ENCODE results near the gene ASAP2.

Gene ASAP2

DNA sequence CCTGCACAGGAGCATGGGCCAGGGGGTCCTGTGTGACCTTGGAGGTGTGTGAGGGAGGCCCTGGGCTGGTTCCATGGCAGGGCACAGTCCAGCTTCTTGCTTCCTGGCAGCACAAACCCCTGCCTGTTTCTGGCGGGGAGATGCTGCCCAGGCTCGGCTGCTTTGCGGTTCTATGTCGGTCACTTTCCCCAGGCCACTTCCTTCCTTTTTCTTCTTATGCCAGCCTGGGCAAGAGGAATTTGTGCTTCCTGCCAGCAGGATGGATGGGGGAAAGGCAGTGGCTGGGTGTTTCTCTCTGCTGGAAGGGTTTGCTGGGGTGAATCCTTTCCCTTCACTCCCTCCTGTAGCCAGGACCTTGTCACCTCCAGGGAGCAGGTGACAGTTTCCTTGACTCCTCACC is 24.3 kb downstream of the ASAP2 start:
- no peak for DNase-seq (ENCODE audit: low read depth in 2 of 2)

DNA sequence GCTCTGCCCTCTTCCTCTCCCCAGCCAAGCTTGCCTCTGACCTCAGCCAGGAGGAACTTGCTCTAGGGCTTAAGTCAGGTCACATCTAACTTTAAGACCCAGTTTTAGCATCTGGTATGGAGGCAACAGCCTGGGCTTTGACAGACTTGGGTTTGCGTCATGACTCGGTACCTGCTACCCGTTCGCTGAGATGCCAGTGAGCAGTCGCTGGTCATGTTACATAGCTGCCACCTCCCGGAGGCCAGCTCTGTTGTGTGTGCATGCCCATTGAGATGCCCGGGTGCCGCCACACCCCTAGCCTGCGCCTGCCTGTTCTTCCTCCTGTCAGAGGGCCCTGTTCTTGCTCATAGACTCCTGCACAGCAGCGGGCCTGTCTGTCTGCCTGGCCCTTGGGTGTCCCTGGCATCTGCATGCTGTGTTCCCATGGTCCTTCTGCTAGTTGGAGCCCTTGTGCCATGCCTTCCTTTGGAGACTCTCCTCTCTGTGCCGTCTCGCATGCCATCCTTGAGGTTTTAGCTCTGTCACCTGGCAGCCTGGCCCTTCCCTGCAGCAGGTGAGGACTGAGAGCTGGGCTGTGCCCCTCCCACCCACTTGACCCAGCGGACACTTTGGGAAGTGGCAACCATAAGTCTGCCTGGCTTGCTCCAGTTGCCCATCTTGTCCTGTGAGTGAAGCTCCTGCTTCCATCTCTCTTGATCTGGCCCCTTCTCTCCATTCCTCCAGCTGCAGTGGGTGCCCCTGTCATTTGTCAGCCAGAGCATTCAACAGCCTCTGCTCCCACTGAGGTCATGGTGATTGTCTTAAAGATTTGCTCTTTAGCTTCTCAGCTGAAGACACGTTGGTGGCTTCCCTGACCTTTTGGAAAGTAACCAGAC is 24.9 kb downstream of the ASAP2 start:
- no peak for DNase-seq (ENCODE audit: low read depth in 2 of 2)

DNA sequence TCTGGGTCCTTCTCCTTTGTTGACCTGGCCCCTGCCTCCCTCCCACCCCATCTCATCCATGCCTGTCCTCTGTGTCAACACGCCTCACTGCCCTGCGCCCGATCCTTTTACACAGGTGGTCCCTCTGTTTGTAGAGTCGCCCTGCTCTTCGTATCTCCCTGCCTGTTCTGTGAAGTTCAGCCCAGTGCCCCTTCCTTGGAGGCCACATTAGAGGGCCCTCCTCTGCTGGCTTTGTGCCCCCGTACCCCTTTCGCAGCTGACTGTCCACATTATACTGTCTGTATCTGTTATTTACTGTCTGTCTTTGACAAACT is 25.5 kb downstream of the ASAP2 start:
- DNase-seq (ENCODE audit: low read depth in 2 of 2), result no peak

DNA sequence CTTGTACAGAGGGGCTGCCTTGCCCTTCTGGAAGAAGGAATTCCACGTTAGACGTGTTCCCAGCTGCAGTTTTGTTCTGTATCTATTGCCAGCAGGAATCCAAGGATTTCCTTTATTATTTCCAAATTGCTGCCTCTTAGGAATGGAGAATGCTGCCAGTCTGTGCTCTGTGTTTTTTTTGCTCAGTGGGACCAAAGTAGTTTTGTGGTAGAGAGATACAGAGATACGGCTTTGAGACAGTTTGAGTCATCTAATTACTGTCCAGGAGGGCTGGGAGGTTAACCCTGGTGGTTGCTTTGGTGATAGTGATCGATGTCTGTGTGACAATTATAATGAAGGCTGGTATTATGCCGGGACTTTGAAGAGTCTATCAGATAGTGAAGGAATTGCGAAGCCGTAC is 26.3 kb downstream of the ASAP2 start:
- DNase-seq (ENCODE audit: low read depth in 2 of 2), result no peak

DNA sequence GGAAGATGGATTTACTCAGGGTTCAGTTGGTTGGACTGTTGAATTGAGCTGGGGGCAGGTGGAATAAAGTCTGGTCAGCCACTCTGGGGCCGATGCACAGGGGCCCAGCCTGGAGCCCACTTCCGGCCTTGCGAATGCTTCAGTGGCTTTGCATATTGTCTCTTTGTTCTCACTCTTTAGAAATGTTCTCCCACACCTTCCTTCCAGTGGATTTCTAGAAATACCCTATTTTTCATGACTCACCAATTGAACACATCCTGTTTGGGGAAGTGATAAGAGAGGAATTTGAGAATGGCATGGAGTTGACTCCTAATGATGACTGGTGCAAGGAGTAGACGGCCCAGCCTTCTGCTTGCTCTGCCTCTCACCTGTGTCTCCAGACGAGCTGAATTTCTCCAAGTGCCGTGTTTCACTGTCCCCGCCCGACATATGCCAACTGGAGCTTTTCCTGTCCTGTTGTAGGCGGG is 28.1 kb downstream of the ASAP2 start:
- no peak for DNase-seq (ENCODE audit: low read depth in 2 of 2)

DNA sequence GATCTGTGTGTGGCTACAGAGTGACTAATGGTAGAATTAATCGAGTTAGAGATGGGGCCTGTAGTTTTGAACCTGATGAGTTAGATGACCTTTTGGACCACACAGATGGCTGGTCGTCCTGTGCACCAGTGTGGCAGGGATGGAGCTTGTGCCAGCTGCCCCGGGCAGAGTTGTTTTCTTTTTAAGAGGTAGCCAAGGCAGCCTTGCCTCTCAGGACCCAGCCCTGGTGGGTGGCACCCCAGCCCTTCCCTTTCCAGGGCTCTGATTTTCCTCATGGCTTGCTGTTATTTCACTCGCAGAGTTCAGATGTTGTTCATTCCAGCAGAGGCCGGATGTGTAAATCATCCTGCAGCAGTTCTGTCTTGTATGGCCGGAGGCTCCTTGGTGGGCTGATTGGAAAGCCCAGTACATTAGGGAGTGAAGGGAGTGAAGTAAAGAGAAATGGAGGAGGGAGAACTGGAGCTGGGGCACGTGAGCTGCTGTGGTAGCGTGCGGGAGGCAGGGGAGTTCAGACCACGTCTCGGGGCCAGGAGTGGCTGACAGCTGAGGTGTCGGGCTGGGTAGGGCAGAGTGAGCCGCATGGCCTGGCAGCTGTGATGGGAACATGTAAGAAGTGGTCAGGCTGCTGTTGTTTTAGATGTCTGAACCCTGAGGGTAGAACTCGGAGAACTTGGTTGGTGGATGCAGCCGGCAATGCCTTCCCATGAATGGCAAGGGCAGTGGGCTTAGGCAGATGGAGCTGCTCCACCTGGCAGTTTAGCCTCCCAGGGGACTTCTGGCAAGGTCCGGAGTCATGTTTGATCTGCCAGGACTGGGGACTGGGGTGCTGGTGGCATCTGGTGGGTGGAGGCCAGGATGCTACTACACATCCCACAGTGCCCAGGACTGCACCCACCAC is 28.8 kb downstream of the ASAP2 start:
- DNase-seq (ENCODE audit: low read depth in 2 of 2), result no peak

DNA sequence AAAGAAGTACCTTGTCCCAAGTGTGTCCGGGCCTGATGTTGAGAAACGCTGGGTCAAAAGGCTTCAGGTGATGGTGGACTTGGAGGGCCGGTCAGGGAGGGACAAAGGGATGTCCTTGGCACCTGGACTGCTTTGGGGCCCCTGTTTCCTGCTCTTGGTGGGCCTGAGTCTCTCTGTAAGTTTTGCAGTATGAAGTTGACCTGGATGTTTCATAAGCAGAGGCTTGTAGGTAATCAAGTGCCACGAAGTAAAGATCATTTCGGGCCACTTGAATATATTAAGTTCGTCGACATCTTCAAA is 29.4 kb downstream of the ASAP2 start:
- DNase-seq (ENCODE audit: low read depth in 2 of 2), result no peak

DNA sequence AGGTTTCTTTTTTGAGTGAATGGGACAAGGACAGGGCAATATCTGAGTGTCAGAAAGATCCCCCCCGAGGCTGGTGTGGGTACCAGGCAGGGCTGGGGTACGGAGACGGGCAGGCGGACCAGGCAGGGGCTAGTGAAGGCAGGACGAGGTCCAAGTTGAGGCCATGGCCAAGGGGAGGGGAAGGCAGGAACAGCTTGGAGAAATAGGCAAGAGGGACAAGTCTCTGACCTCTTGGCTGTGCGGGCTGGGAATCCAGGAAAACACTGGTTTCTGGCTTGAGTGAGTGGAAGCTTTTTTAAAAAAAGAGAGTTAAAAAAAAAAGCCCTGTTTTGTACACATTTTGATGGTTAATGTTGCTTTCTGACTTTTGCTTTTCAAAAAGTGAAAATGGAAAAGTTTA is 30.3 kb downstream of the ASAP2 start:
- no peak for DNase-seq (ENCODE audit: low read depth in 2 of 2)

DNA sequence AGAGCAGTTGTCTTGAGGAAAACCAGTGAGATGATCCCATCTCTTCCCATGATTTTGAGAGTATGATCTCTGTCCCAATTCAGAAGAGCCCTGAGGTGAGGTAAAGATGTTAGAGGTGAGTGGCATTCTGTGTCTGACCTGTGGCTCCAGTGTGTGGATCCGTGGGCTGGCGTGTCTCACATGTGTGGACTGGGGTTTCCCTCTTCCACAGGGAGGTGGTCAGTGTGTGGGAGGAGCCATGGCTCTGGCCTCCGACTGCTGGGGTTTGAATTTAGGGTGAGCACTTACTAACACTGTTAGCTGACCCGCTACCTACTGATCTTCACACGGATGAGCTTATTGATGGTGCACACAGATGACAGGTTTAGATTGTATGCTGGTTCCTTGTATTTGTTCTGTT is 31.2 kb downstream of the ASAP2 start:
- no peak for DNase-seq (ENCODE audit: low read depth in 2 of 2)

DNA sequence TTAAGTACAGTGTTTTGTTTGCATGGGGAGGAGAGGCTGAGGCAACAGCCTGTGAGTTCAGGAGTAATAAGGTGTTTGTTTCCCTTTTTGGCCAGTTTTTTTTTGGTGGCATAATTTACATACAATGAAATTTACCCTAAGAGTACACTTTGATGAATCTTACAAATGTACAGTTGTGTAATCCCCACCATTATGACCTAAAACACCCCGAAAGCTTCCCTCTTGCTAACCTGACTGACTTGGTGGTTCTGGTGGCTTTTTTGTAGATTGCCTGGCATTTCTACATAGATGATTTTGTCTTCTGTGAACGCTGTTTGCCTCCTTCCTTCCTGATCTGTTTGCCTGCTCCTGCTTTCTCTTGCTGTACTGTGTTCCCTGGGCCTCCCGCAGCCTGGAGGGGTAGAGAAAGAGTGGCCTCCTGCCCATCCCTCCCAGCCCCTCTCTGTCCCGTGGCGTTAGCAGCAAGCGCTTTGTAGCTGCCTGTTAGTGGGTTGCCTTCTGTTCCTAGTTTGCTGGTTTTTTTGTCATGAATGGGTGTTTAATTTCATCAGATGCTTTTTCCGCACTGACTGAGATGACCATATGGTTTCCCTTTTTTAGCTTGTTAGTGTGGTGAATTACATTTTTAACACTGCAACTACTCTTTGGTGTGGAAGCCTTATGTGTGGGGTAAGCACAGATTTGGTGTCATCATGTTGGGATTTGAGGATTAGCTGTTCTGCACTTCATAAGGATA is 32.1 kb downstream of the ASAP2 start:
- no peak for DNase-seq (ENCODE audit: low read depth in 2 of 2)

DNA sequence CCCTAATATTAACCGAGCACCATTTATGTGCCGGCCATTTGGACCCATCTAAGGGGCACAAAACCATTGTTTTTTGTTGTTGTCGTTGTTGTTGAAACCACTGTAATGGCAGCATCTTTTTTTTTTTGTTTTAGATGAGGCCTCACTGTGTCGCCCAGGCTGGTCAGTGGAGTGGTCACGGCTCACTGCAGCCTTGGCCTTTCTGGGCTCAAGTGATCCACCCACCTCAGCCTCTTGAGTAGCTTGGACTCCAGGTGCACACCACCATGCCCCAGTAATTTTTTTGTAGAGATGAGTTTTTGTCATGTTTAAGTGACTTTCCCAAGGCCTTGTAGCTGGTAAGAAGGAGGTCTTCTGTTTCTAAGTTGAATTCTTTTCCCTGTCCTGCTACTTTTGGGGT is 33.0 kb downstream of the ASAP2 start:
- no peak for DNase-seq (ENCODE audit: low read depth in 2 of 2)

DNA sequence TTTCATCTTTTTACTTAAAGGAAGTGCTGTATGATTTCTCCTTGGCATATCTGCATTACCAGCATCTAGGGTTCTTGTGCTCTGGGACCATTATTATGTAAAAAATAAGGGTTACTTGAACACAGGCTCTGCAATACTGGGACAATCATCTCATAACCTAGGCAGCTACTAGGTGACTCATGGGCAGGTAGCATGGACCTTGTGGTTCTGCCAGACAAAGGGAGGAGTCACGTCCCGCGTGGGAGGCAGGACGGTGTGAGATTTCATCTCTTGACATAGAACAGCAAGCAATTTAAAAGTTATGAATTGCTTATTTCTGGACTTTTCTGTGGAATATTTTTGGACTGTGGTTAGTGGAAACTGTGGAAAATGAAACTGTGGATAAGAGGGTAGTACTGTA is 34.1 kb downstream of the ASAP2 start:
- no peak for DNase-seq (ENCODE audit: low read depth in 2 of 2)

DNA sequence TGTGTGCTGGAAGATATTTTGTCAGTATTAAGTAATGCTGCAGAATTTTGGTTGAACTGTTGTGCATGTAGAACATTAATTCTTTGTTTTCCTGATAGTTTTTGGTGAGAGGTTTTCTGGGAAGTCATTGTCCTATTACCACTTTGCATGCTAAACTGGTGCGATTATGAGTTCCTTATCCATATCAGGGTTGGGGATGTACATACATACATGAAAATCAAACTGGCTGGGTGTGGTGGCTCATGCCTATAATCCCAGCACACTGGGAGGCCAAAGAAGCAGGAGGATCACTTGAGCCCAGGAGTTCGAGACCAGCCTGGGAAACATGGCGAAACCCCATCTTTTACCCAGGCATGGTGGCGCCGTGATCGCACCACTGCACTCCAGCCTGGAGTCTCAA is 34.6 kb downstream of the ASAP2 start:
- DNase-seq (ENCODE audit: low read depth in 2 of 2), result no peak

DNA sequence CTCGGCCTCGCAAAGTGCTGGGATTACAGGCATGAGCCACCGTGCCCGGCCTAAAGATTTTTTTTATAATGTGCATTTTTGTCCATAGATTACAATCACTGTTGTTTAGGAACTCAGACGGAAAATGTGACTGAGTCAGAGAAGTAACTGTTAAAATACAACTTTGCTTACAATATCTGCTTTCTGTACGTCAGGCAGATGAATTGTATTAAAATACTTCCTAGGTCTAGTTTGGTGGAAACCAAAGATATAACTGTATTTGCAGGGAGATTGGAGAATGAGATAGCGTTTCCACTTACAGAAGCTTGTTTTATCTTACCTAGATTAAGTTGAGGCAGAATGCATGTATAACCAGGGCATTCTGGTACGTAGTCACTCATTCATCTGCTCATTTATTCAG is 36.7 kb downstream of the ASAP2 start:
- DNase-seq (ENCODE audit: low read depth in 2 of 2), result no peak

DNA sequence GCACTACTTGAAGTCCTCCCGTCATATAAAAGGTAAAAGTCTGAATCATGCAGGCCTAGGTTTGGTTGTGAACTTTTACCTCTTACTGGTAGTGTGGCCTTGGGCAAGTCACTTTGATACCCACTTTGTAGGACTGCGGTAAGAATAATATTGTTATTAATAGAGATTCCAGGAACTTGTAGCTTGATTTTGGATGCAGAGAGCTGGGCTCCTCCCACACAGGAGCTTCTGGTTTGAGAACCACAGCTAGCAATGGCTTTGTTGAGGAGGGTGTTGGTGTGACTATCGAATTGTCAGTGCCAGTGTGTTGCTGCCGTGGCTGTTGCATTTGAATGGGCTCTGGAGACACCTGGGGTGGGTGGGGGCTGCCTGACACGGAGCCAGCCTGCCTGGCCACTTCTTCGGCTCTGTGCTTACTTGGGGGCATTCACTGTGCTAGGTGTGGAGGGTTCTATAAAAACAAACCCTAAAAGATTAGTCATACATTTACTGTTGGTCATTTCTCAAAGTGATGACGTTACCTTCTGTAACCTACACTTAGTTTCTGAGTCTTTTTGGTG is 38.5 kb downstream of the ASAP2 start:
- DNase-seq (ENCODE audit: low read depth in 2 of 2), result no peak

DNA sequence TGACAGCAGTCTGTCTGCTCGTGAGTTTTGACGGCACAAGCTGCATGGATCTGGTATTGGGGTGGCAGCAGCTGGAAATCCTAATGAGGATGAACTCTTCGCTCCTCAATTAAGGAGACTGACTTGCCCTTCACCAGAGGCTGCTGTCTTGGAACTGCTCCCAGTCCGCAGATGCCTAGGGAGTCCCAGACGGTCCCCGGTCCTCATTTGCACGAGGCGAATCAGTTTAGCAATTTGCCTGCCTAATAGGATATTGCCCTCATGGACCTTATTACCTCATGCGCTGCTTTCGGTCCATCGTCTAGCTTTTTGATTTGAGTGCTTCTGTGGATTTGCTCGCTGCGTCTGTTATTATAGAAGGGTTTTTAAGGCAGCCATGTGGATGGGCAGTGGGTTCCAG is 40.6 kb downstream of the ASAP2 start:
- no peak for DNase-seq (ENCODE audit: low read depth in 2 of 2)

DNA sequence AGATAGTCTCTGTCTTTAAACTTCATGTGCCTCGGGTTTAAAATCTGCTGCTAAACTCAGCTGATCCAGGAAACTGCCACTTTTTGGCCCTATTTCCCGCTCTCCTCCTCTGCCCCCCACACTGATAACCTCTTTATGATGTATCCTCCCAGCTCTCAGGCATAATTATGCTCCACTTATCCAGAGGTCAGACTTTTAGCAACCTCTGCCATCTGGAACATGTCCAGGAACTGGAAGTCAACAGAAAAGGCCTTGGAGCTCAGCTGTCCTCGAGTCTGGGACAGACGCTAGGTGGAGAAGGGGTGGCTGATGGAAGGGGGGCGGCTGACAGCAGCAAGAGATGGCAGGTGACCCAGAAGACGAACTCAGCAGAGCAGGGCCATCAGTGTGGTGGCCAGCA is 41.2 kb downstream of the ASAP2 start:
- no peak for DNase-seq (ENCODE audit: low read depth in 2 of 2)

DNA sequence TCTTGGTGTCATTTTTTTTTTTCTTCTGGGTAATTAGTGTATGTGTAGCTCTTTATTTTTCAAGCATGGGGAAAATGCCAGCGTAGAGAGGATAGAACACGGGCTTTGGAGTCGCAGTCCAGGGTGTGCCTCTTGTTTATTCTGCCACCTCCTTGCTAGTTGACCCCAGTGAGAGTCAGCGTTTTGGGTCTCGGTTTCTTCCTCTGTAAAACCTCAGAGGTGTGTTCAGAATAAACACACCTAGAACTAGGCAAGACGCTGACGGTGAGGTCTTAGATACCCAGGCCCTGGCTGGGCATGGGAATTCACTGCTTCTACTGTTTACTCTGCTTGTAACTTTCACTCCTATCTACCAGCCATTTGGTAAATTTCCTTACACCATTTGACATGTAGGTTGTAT is 41.8 kb downstream of the ASAP2 start:
- DNase-seq (ENCODE audit: low read depth in 2 of 2), result no peak

DNA sequence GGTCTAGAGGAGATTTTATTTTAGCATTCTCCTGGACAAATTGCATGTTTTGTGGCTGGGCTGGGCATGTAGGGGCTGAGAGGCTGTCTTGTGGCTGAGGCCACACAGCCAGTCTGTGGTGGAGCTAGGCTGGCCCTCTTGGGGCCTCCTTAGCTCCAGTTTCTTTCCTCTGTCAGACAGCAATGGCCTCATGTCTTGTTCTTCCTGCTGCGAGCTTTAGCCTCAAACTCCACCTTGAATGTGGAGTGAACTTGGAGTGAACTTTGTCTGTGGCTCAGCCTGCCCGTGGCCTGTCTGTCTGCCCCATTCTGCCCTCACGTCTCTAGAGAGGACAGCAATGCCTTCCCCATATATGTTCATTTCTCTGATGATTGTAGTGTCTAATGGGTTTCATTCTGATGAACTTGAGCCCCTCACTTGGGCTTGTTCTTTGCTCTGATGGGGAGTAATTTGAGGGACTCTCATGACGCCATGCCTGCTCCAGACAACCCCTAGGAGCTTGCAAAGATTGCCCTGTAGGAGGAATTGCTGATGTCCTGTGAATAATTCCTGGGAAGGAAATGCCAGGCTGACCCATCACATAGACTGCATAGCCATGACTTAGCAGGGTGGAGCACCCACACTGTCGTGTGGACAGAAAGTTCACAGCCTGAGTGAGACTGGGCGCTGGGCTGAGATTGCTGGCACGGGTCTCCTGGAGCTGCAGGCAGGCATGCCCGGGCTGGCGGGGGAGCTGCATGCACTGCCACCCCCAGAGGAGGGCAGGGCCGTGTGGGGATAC is 42.6 kb downstream of the ASAP2 start:
- DNase-seq (ENCODE audit: low read depth in 2 of 2), result no peak

DNA sequence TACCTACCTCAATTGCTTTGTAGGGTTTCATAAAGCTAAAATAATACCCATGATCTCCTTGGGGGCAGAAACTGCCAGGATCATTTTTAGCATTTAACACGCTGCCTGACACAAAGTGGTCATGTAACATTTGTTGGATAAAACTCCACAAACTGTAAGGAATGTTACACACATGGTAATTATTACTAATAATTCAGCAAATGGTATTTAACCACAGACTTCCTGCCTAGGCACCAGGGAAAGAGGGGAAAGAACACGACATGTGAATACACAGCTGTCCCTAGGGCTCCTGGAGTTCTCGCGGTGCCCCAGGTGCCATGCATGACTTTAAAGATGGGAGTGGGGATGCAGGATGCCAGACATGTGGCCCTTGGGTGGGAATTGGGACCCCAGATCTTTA is 43.5 kb downstream of the ASAP2 start:
- DNase-seq (ENCODE audit: low read depth in 2 of 2), result no peak

DNA sequence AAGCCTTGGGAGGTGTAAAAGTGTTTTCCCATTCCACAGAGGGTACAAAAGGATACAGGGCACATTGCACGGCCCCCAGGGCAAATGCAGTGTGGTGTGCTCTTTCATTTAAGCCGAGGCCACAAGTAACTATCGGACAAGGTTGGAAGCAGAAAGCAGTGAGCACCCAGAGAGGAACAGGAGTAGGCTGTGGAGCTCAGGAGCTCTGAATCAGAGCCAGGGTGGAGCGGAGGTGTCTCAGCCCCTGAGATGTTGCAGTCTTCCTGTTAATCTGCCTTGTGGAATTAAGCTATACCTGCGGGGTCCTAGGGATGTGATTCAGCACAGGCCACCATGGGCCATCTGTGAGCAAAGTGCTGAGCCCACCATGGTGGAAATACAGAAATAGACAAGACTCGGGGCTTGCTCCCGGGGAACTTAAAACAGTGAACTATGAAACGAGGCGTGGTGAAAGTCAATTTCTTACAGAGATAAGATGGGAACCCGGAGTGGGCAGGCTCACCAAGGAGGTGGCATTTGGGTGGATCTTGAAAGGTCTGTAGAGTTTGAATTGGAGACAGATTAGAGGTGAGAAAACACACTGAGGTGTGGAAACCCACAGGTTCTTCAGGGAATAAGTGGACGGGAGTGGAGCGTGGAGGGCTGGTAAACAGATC is 44.0 kb downstream of the ASAP2 start:
- no peak for DNase-seq (ENCODE audit: low read depth in 2 of 2)
